Endothelial cell of umbilical vein (primary cell): ENCODE measurements around the gene GSTO1. TPM values are rescaled to one million over a fixed set of nuclear protein-coding genes. Genes with fewer than 3 reads are reported as not detected.

ENCODE experiments used
- BruUV-seq: library from RNA; stranded (reverse); fragments of 400-500 nt; replicated peaks from 2 replicates; lab custom pipeline; 2021; lab: Mats Ljungman, UMichigan
- CTCF ChIA-PET: fragments of 300-600, 350-600 bp; sonication (Branson Sonifier 250); formaldehyde crosslinking; loops from one replicate; lab custom pipeline; 2021; ENCODE audit warnings: antibody characterized with exemption, inconsistent platforms; lab: Charles Lee
- POLR2A ChIA-PET: fragments of 300-600, 350-600 bp; sonication (Branson Sonifier 250); formaldehyde crosslinking; loops from one replicate; lab custom pipeline; 2021; ENCODE audit warnings: antibody characterized with exemption, inconsistent platforms; lab: Charles Lee
- DNase-seq: peaks from one replicate; pipeline ENCODE4 v3.0.0-alpha.2; 2011; ENCODE audit warnings: low read depth, low spot score
- FAIRE-seq: peaks from 2 replicates; lab custom pipeline; 2011; peaks lifted over from hg19 to GRCh38; lab: Jason Lieb, UNC
- H2AFZ ChIP-seq: 2 replicates; pipeline ENCODE4 v1.6.0; 2012; ENCODE audit warnings: low read depth, low read length, control low read depth, inconsistent platforms
- H3K27ac ChIP-seq: 2 replicates; pipeline ENCODE4 v1.5.1; 2011; ENCODE audit warnings: low read depth, mild to moderate bottlenecking, control low read depth, low read length, moderate library complexity; ENCODE audit not compliant: insufficient read depth
- H3K27me3 ChIP-seq, 2 experiments: 2 replicates each; pipeline versions ENCODE4 v1.6.0 to v1.6.1; 2011; ENCODE audit warnings: low read length in 2 of 2, mixed read lengths in 1 of 2; ENCODE audit not compliant: control insufficient read depth in 2 of 2, insufficient read depth in 2 of 2
- H3K36me3 ChIP-seq, 2 experiments: 2 replicates in 1 of 2; 3 replicates in 1 of 2; pipeline ENCODE4 v1.5.1; 2011; ENCODE audit warnings: low read length in 2 of 2, mild to moderate bottlenecking in 1 of 2, moderate library complexity in 1 of 2; ENCODE audit not compliant: control insufficient read depth in 2 of 2, insufficient read depth in 2 of 2; ENCODE audit errors: extremely low read depth in 1 of 2
- H3K4me1 ChIP-seq: 3 replicates; pipeline ENCODE4 v1.5.1; 2011; ENCODE audit warnings: mild to moderate bottlenecking, low read length; ENCODE audit not compliant: control insufficient read depth, insufficient read depth; ENCODE audit errors: extremely low read depth
- H3K4me2 ChIP-seq: 2 replicates; pipeline ENCODE4 v1.6.1; 2011; ENCODE audit warnings: low read length, control low read depth, mixed read lengths; ENCODE audit not compliant: insufficient read depth
- H3K4me3 ChIP-seq, 3 experiments: fragments of 200-600 bp in 1 of 3; sonication (generic), shearing (Covaris generic) in 1 of 3; replicated peaks in 1 of 3; 2 replicates each; pipeline ENCODE4 v1.5.1; 2011 to 2016; ENCODE audit warnings: control low read depth in 3 of 3, low read length in 3 of 3, mild to moderate bottlenecking in 2 of 3, inconsistent platforms in 1 of 3, low read depth in 1 of 3, moderate library complexity in 1 of 3; ENCODE audit not compliant: insufficient read depth in 1 of 3
- H3K79me2 ChIP-seq: 2 replicates; pipeline ENCODE4 v1.6.0; 2012; ENCODE audit warnings: low read length, inconsistent platforms; ENCODE audit not compliant: control insufficient read depth, insufficient read depth
- H3K9ac ChIP-seq: replicated peaks from 2 replicates; pipeline ENCODE3; 2011; ENCODE audit warnings: low read length, control low read depth; ENCODE audit not compliant: insufficient read depth; ENCODE audit errors: extremely low read depth
- H3K9me1 ChIP-seq: replicated peaks from 3 replicates; pipeline ENCODE4 v1.6.0; 2011; ENCODE audit warnings: mild to moderate bottlenecking, low read length; ENCODE audit not compliant: control insufficient read depth, insufficient read depth; ENCODE audit errors: extremely low read depth
- H3K9me3 ChIP-seq: replicated peaks from 2 replicates; pipeline ENCODE4 v1.5.1; 2012; ENCODE audit warnings: low read length, inconsistent platforms; ENCODE audit not compliant: control insufficient read depth, insufficient read depth
- H4K20me1 ChIP-seq: replicated peaks from 2 replicates; pipeline ENCODE3; 2011; ENCODE audit warnings: mild to moderate bottlenecking, low read length; ENCODE audit not compliant: control insufficient read depth, insufficient read depth; ENCODE audit errors: extremely low read depth
- CTCF ChIP-seq, 2 donors: IDR thresholded peaks; 1 replicate in 1 of 2; 2 replicates in 1 of 2; pipeline ENCODE4 v1.5.1; 2011; ENCODE audit warnings: low read length in 2 of 2, mild to moderate bottlenecking in 2 of 2, moderate library complexity in 2 of 2, control low read depth in 1 of 2, inconsistent platforms in 1 of 2, low read depth in 1 of 2; ENCODE audit not compliant: insufficient read depth in 1 of 2; ENCODE audit errors: extremely low read depth in 1 of 2
- EZH2 ChIP-seq: IDR thresholded peaks from 2 replicates; pipeline ENCODE4 v1.6.1; 2012; ENCODE audit warnings: borderline replicate concordance, low read depth, mild to moderate bottlenecking, moderate library complexity, low read length, inconsistent platforms; ENCODE audit not compliant: severe bottlenecking
- FOS ChIP-seq: IDR thresholded peaks from 2 replicates; pipeline ENCODE4 v1.6.1; 2011; ENCODE audit warnings: mild to moderate bottlenecking, low read length, moderate library complexity, borderline replicate concordance; ENCODE audit not compliant: insufficient read depth
- GATA2 ChIP-seq: IDR thresholded peaks from 2 replicates; pipeline ENCODE4 v1.7.0; 2011; ENCODE audit warnings: low read depth, mild to moderate bottlenecking, moderate library complexity, mixed read lengths, low read length; ENCODE audit not compliant: insufficient read length, insufficient read depth
- JUN ChIP-seq: IDR thresholded peaks from 2 replicates; pipeline ENCODE4 v1.6.1; 2011; ENCODE audit warnings: borderline replicate concordance, low read depth; ENCODE audit not compliant: insufficient read length, insufficient read depth
- MAX ChIP-seq: IDR thresholded peaks from 2 replicates; pipeline ENCODE4 v1.6.1; 2011; ENCODE audit not compliant: insufficient read depth, insufficient read length
- MYC ChIP-seq: IDR thresholded peaks from one replicate; pipeline ENCODE4 v1.6.1; 2011; ENCODE audit warnings: mild to moderate bottlenecking, low read depth, low read length
- POLR2A ChIP-seq: IDR thresholded peaks from 2 replicates; pipeline ENCODE4 v1.6.1; 2012; ENCODE audit warnings: low read depth, mild to moderate bottlenecking, control low read depth, low read length
- POLR2AphosphoS5 ChIP-seq: IDR thresholded peaks from 2 replicates; pipeline ENCODE4 v1.6.1; 2012; ENCODE audit warnings: low read depth, mild to moderate bottlenecking, control low read depth, low read length, moderate library complexity; ENCODE audit not compliant: insufficient read depth
- dilution Hi-C: fragments of 300-500 bp; cut with MboI; formaldehyde crosslinking; loops from one replicate; pipeline ENCODE4 v1.15.0; 2019; ENCODE audit warnings: low sequenced_read_pairs; ENCODE audit not compliant: extremely low pct_ligation_motif_present
- intact Hi-C: fragments of 100-400 bp; cut with micrococcal nuclease; formaldehyde crosslinking; loops from one replicate; pipeline ENCODE4 v1.10.0; 2022
- polyA plus RNA-seq, 4 experiments: library from polyadenylated mRNA; depleted of rRNA in 3 of 4; stranded (reverse) in 3 of 4; unstranded in 1 of 4; fragments of >200 nt; gene quantifications; 2 replicates each; pipeline versions ENCODE4 v1.2.1 to v1.2.3, GENCODE V29; 2011 to 2012; ENCODE audit warnings: missing spikeins in 1 of 4
- total RNA-seq: library from RNA; stranded (reverse); gene quantifications from 2 replicates; pipeline ENCODE4 v1.2.3, GENCODE V29; 2021

Gene GSTO1
- total and polyA plus RNA-seq, 2 donors (not counting 3 experiments of a cell fraction or from before 2014, with no cell fraction given) = 124 to 211 TPM

- H3K9me1 ChIP-seq = no peaks in the 10 kb centered on the region
- H3K36me3 ChIP-seq = no peaks in the 10 kb centered on the region
- TF ChIP-seq POLR2A (no peak), MYC (no peak), GATA2 (no peak), FOS (no peak), POLR2AphosphoS5 (no peak), EZH2 (no peak), MAX (no peak), CTCF (IDR thresholded peaks at IDR 0.05; ENCODE audit: extremely low read depth in 1 of 2, insufficient read depth in 1 of 2, low read depth in 1 of 2, low read length in 2 of 2) (no peak), JUN (no peak)
- H3K9ac ChIP-seq = no peak overlapping the region
- dilution Hi-C loops = no loop called here
- CTCF ChIA-PET = interaction anchor here (1.4 to 5.8 kb wide), 4 partner anchors 10 to 50 kb away, joined by 4 to 107 read pairs (median 56); partner anchors contain the start of gene CFAP58
- intact Hi-C loops = no loop called here
- no peak overlapping the region for H3K4me2 ChIP-seq
- FAIRE-seq = no peak
- H3K4me3 ChIP-seq = no peak overlapping the region
- no peaks in the 10 kb centered on the region for H3K27me3 ChIP-seq
- H3K27ac ChIP-seq = no peak overlapping the region
- DNase-seq = no peak
- POLR2A ChIA-PET = interaction anchor here (1.0 kb wide), 1 partner anchor 35 kb away, joined by 3 read pairs; the partner anchor contains the start of gene ITPRIP
- BruUV-seq = no TSS peak
- no peaks in the 10 kb centered on the region for H4K20me1 ChIP-seq
- H2AFZ ChIP-seq = no peak overlapping the region
- H3K4me1 ChIP-seq = peaks cover 30% of the 10 kb centered on the region
- H3K9me3 ChIP-seq = no peaks in the 10 kb centered on the region
- H3K79me2 ChIP-seq = no peaks in the 10 kb centered on the region
Observed at GRCh38 chr10:104303594-104304355, 49.1 kb downstream of the GSTO1 start.
